PC-3 (cell line): ENCODE results near the gene P4HB. TPM values are rescaled to one million over a fixed set of nuclear protein-coding genes. Genes with fewer than 3 reads are reported as not detected.

Experiments used
- ATAC-seq: fragments of 200-7000 bp; cut with Tn5 transposase; 2 replicates; pipeline ENCODE4 v1.9.1; 2020; ENCODE audit warnings: mild to moderate bottlenecking, moderate library complexity
- BruUV-seq: library from RNA; stranded (reverse); fragments of 400-500 nt; replicated peaks from 2 replicates; lab custom pipeline; 2021; lab: Mats Ljungman, UMichigan
- CTCF ChIA-PET: fragments of 300-600 bp; sonication (Branson Sonifier 250); formaldehyde crosslinking; loops from one replicate; lab custom pipeline; 2022; ENCODE audit warnings: antibody characterized with exemption; lab: Charles Lee
- POLR2A ChIA-PET: fragments of 300-600 bp; sonication (Branson Sonifier 250); formaldehyde crosslinking; loops from one replicate; lab custom pipeline; 2022; ENCODE audit warnings: antibody characterized with exemption; ENCODE audit not compliant: unreplicated experiment; lab: Charles Lee
- DNase-seq: peaks from one replicate; pipeline ENCODE4 v3.0.0-alpha.2; 2015
- H2AFZ ChIP-seq: fragments of 300-600 bp; sonication (generic); 2 replicates; pipeline ENCODE4 v1.6.0; 2016; ENCODE audit warnings: antibody characterized with exemption, low read length
- H3F3A ChIP-seq: fragments of 300-600 bp; sonication (generic); one replicate; pipeline ENCODE4 v1.6.0; 2017; ENCODE audit warnings: antibody characterized with exemption, low read length, control low read depth, mild to moderate bottlenecking; ENCODE audit not compliant: unreplicated experiment
- H3K27ac ChIP-seq: fragments of 300-600 bp; sonication (generic); 2 replicates; pipeline ENCODE4 v1.5.1; 2016; ENCODE audit warnings: mild to moderate bottlenecking, low read length
- H3K27me3 ChIP-seq: fragments of 300-600 bp; sonication (generic); 2 replicates; pipeline ENCODE4 v1.6.1; 2016; ENCODE audit warnings: low read length, mixed read lengths
- H3K36me3 ChIP-seq: fragments of 300-600 bp; sonication (generic); 2 replicates; pipeline ENCODE4 v1.6.1; 2016; ENCODE audit warnings: low read depth, mixed run types, low read length, mixed read lengths
- H3K4me1 ChIP-seq: fragments of 300-600 bp; sonication (generic); 2 replicates; pipeline ENCODE4 v1.5.1; 2016; ENCODE audit warnings: low read length; ENCODE audit not compliant: insufficient read depth
- H3K4me2 ChIP-seq: fragments of 300-600 bp; sonication (generic); 2 replicates; pipeline ENCODE4 v1.6.0; 2016; ENCODE audit warnings: low read length
- H3K4me3 ChIP-seq: fragments of 300-600 bp; sonication (generic); 2 replicates; pipeline ENCODE4 v1.5.1; 2016; ENCODE audit warnings: mild to moderate bottlenecking, low read length, mixed read lengths
- H3K79me2 ChIP-seq: fragments of 300-600 bp; sonication (generic); 2 replicates; pipeline ENCODE4 v1.6.1; 2017; ENCODE audit warnings: low read length, mixed read lengths
- H3K9ac ChIP-seq: fragments of 300-600 bp; sonication (generic); 2 replicates; pipeline ENCODE4 v1.6.0; 2016; ENCODE audit warnings: mild to moderate bottlenecking, low read length
- H3K9me2 ChIP-seq: fragments of 300-600 bp; sonication (generic); replicated peaks from 2 replicates; pipeline ENCODE4 v1.6.1; 2016; ENCODE audit warnings: mixed run types, low read length, mixed read lengths
- H3K9me3 ChIP-seq: fragments of 300-600 bp; sonication (generic); 2 replicates; pipeline ENCODE4 v1.6.1; 2016; ENCODE audit warnings: low read length, mixed read lengths
- H4K20me1 ChIP-seq: fragments of 300-600 bp; sonication (generic); 2 replicates; pipeline ENCODE4 v1.6.1; 2016; ENCODE audit warnings: low read length, mixed read lengths
- CTCF ChIP-seq: fragments of 300-600 bp; sonication (generic); conservative IDR thresholded peaks from 2 replicates; pipeline ENCODE4 v1.5.1; 2017; ENCODE audit warnings: antibody characterized with exemption, low read depth, mild to moderate bottlenecking, low read length
- EZH2 ChIP-seq: fragments of 300-600 bp; sonication (generic); IDR thresholded peaks from one replicate; pipeline ENCODE4 v1.6.1; 2017; ENCODE audit warnings: antibody characterized with exemption, mild to moderate bottlenecking, low read length; ENCODE audit not compliant: unreplicated experiment
- EZH2phosphoT487 ChIP-seq: fragments of 300-600 bp; sonication (generic); IDR thresholded peaks from 2 replicates; pipeline ENCODE4 v1.6.1; 2018; ENCODE audit warnings: mild to moderate bottlenecking, antibody characterized with exemption, low read length, borderline replicate concordance
- intact Hi-C: fragments of 100-400 bp; cut with micrococcal nuclease; formaldehyde crosslinking; loops from 2 replicates; pipeline ENCODE4 v1.9.0; 2023
- total RNA-seq: library from RNA; depleted of rRNA; stranded (reverse); fragments of >200 nt; gene quantifications from 2 replicates; pipeline ENCODE4 v1.2.3, GENCODE V29; 2014

The P4HB gene
- total RNA-seq, 1 experiment from 2014 or later = 1,089 TPM

DNA sequence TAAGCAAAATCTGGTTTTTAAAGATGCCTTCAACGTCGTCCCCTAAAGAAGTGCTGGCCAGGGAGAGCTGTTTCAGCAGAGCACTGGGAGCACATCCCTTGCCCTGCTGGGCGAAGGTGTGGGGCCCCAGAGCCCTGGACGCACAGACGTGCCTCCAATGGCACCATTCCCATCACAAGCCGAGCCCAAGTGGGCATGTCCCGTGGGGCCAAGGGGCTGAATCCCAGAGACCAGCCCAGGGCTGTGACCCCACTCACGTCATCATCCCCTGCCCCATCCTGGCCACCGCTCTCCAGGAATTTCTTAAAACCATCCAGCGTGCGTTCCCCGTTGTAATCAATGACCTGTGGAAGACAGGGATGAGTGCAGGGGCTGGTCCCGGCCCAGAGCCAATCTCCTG, 15.4 kb downstream of the P4HB start:
- BruUV-seq = no TSS peak

DNA sequence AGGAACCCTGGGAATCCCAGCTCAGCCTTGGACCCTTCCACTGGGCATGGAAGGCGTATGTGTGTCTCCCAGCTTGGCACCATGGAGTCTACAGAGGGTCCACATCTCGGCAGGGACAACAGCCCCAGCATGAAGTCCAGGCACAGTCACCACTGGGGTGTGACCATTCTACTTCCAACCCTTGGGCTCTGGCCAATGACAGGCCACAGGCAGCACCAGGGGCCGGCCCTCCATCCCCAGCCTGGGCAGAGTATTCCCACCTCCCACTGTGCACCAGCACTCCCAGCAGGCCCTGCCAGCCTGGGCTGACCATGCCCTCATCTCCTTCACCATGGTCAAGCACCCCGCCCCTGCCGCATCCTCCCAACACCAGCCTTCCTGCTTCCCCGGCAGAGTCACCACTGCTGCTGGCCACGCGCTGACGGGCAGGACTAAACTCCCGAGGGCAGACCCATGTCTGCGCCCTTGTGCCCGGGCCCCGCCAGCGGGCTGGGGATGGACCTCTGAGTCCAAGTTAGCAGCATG, 15.9 kb downstream of the P4HB start:
- H3K4me2 ChIP-seq = no peak overlapping the region
- H3K9ac ChIP-seq = no peak overlapping the region
- no peaks in the 10 kb centered on the region for H3K9me3 ChIP-seq
- no peak for TF ChIP-seq EZH2phosphoT487
- no peak for TF ChIP-seq CTCF
- TF ChIP-seq EZH2 = no peak
- H3K36me3 ChIP-seq = peaks cover 45% of the 10 kb centered on the region
- H3K27ac ChIP-seq = no peak overlapping the region
- POLR2A ChIA-PET = no interaction called here
- no peaks in the 10 kb centered on the region for H3K79me2 ChIP-seq
- no peaks in the 10 kb centered on the region for H3K9me2 ChIP-seq
- no peaks in the 10 kb centered on the region for H3K27me3 ChIP-seq
- intact Hi-C loops = no loop called here
- BruUV-seq = no TSS peak
- no peaks in the 10 kb centered on the region for H4K20me1 ChIP-seq
- no peaks in the 10 kb centered on the region for H3F3A ChIP-seq
- ATAC-seq = peak; percentile 10
- DNase-seq = no peak
- CTCF ChIA-PET = no interaction called here
- no peaks in the 10 kb centered on the region for H3K4me1 ChIP-seq
- H2AFZ ChIP-seq = no peak overlapping the region
- H3K4me3 ChIP-seq = no peak overlapping the region

More for the DNA sequence above, 15.4 kb downstream of the P4HB start:
- Histone ChIP-seq H3K4me1 (no peaks in the 10 kb centered on the region), H3F3A (no peaks in the 10 kb centered on the region), H3K27me3 (no peaks in the 10 kb centered on the region), H3K9ac (no peak overlapping the region), H3K9me2 (no peaks in the 10 kb centered on the region), H2AFZ (no peak overlapping the region), H3K4me3 (no peak overlapping the region), H3K4me2 (no peak overlapping the region), H3K36me3 (peaks cover 45% of the 10 kb centered on the region), H3K27ac (no peak overlapping the region), H4K20me1 (no peaks in the 10 kb centered on the region), H3K79me2 (no peaks in the 10 kb centered on the region), H3K9me3 (no peaks in the 10 kb centered on the region)
- no peak for DNase-seq
- no peak for TF ChIP-seq EZH2phosphoT487
- TF ChIP-seq EZH2 = no peak
- no peak for TF ChIP-seq CTCF
- CTCF ChIA-PET = no interaction called here
- POLR2A ChIA-PET = no interaction called here
- no peak for ATAC-seq
- intact Hi-C loops = no loop called here

- H2AFZ ChIP-seq = no peak overlapping the region
- intact Hi-C loops = no loop called here
- no peaks in the 10 kb centered on the region for H3K4me1 ChIP-seq
- TF ChIP-seq CTCF = no peak
- TF ChIP-seq EZH2phosphoT487 = no peak
- no peak for TF ChIP-seq EZH2
- H3K27ac ChIP-seq = no peak overlapping the region
- H3F3A ChIP-seq = no peaks in the 10 kb centered on the region
- H3K36me3 ChIP-seq = peaks cover 45% of the 10 kb centered on the region
- ChIA-PET CTCF (no interaction called here), POLR2A (no interaction called here)
- H3K9me2 ChIP-seq = no peaks in the 10 kb centered on the region
- H3K9ac ChIP-seq = no peak overlapping the region
- DNase-seq (no peak), ATAC-seq (no peak)
- no peak overlapping the region for H3K4me2 ChIP-seq
- H4K20me1 ChIP-seq = no peaks in the 10 kb centered on the region
- H3K27me3 ChIP-seq = no peaks in the 10 kb centered on the region
- no peak overlapping the region for H3K4me3 ChIP-seq
- no peaks in the 10 kb centered on the region for H3K79me2 ChIP-seq
- H3K9me3 ChIP-seq = no peaks in the 10 kb centered on the region
- BruUV-seq = no TSS peak
Observed at GRCh38 chr17:81843713-81844326, 16.5 kb downstream of the P4HB start.
